Stimulated activated CD8-positive, alpha-beta memory T cell treated with anti-CD3 and anti-CD28 coated beads, Interleukin-7, amount 100 ng/mL, for 48 hours (primary cell): Measurements from ENCODE around the gene ITGAE.
"Not testable (repeated sequence)": the region's sequence is repeated elsewhere in the genome, so short reads cannot be mapped to it uniquely, and the experiment has no call there.

Experiments used
- DNase-seq, 2 donors: peaks; one replicate each; pipeline ENCODE4 v3.0.0-alpha.2; 2020; ENCODE audit warnings: low read depth in 1 of 2; ENCODE audit errors: extremely low read depth in 1 of 2

ITGAE gene

DNA sequence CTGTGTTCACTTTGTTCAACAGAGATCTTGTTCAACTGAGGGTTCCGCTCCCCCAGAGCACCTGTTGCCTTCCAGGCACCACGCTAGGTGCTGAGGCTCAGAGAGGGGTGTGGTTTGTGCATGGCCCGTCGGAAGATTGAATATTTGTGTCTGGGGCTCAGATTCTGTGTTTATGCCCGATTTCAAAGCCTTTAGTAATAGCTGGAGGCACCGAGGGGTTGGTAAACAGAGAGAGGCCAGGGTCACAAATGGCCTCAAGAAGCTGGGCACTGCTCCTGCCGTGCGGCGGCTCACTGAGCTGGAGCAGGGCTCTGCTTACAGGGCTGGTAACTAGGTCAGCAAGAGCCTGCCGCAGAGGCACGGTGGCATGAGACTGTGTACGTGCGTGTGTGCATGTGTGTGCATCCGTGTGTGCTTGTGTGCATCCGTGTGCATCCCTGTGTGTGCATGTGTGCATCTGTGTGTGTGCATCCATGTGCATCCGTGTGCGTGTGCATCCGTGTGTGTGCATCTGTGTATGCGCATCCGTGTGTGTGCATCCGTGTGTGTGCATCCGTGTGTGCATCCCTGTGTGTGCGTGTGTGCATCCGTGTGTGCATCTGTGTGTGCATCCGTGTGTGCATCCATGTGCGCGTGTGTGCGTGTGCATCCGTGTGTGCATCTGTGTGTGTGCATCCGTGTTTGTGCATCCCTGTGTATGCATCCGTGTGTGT lies 5.4 kb downstream of the ITGAE start:
- DNase-seq, result peak in 1 of 2 donors; percentile 17

DNA sequence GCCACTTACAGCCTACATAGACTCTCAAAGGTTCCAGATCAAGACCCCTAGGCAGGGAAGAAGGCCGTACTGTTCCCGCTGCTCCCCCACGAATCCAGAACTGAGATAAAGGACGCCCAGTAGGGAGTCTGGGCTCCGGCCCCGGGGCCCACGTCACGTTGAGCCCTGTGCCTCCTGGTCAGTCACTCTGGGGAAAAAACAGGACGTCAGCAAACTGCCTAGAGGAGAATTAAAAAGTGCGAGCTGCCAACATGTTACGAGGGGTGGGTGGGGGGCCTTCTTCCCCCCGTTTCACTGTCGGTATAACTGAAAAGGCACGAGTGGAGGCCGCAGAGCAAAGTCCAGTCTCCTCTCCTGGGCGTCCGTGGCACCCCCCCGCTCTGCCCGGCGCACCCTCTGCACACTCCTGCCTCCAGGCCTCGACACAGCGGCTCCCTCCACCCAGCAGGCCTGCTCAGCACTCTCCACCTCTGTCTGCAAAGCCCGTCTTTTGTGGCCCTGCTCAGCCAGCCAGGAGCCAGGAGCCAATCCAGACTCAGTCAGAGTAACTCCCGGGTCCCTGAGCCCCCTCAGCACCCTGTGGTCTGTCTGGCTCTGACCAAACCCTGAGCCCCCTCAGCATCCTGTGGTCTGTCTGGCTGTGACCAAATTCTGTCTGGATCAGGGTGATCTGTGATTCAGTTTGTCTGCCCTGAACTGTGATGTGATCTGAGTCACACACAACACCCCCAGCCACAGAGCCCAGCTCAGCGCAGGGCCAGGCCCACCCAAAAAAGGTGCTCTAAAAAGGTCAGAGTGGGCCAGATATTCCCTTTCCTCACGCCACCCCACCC lies 6.2 kb downstream of the ITGAE start:
- DNase-seq, result peak; percentile 63 to 70

GRCh38 chr17:3794152-3794551 lies 6.8 kb downstream of the ITGAE start:
- DNase-seq, result not testable (repeated sequence)

GRCh38 chr17:3793258-3793657 lies 7.7 kb downstream of the ITGAE start:
- DNase-seq, result not testable (repeated sequence)

DNA sequence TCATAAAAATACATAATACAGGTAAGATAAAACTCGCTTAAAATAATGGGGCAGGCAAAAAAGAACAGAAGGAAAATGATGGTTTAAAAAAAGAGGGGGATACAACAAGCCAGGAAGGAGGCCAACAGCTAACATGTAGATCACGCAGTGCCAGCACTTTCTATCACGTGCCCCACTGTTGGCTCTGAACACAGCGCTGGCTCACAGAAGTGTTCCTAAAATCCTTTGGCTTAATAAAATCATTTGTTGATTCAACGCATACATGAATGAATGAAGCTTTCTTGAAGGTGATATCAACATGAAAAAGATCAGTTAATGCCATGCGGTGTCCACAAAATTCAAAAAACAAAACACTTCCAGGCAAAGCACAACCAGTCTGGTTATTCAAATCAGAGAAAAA lies 8.5 kb downstream of the ITGAE start:
- no peak for DNase-seq

DNA sequence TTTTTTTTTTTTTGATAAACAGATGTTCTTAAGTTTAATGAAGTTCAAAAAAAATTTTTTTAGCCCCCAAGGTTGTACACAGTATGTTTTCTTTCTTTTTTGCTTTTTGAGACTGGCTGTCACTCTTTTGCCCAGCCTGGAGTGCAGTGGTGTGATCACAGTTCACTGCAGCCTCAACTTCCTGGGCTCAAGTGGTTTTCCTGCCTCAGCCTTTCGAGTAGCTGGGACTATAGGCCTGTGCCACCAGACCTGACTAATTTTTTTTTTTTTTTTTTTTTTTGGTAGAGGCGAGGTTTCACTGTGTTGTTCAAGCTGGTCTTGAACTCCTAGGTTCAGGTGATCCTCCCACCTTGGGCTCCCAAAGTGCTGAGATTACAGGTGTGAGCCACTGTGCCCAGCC lies 12.8 kb downstream of the ITGAE start:
- no peak for DNase-seq

DNA sequence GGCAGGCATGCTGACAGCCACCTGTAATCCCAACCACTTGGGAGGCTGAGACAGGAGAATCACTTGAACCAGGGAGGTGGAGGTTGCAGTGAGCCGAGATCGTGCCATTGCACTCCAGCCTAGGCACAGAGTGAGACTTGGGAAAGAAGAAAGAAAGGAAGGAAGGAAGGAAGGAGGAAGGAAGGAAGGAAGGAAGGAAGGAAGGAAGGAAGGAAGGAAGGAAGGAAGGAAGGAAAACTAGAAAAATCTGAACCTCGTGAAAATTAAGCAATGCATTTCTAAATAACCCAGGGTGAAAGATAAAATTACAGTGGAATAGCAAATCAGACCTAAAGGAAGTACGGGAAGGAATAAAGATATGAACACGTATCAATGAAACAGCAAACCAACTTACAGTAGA lies 15.7 kb downstream of the ITGAE start:
- not testable (repeated sequence) for DNase-seq

- DNase-seq, result no peak
These were observed 18.2 kb downstream of the ITGAE start for GRCh38 chr17:3782751-3783150.

DNA sequence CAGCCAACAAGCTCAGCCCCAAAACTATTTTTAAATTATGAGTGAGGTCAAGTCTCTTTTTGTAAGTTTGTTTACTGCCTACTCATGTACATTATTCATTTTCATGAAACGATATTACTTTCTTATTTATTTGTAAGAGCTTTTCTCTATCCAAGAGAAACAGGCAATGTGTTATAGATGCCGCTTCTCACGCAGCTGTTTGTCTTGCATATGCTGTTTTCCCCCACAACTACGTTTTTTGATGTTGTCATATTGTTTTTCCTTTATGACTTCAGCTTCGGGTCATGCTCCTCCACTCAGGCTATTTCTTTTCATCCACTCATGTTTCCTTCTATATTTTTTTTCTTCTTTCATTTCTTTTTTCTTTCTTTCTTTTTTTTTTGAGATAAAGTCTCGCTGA lies 20.0 kb downstream of the ITGAE start:
- DNase-seq, result no peak

DNA sequence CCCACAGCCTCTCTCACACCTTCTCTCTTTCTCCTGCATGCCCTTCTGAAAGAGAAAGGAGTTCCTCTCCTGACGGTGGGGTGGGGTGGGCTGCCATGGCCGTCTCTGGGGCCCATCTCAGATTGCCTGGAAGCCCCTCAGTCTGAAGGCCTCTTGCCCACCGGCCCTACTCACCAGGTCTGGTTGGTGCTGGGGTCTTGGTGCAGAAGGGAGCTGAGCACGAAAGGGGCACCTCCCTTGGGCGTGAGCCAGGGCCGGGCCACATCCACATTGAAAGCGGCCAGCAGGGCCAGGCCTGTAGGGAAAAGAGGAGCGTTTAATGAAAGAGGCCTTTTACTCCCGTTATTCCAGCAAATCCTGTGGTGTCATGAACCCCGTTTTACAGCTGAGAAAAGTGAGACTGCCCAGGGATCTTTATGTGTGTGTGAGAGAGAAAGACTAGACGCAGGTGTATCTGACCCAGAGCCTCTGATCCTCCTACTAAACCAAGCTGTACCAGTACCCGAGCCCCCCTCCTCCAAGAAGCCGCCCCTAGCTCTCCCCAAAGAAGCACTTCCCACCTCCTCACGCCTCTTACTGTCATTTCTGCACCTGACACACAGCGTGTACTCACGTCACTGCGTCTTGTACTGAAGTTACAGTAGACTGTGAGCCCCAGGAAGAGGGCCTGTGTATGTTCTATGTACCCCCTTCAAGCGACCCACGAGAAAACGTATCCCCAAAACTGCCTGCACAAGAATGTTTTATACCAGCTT lies 23.4 kb downstream of the ITGAE start:
- no peak for DNase-seq

DNA sequence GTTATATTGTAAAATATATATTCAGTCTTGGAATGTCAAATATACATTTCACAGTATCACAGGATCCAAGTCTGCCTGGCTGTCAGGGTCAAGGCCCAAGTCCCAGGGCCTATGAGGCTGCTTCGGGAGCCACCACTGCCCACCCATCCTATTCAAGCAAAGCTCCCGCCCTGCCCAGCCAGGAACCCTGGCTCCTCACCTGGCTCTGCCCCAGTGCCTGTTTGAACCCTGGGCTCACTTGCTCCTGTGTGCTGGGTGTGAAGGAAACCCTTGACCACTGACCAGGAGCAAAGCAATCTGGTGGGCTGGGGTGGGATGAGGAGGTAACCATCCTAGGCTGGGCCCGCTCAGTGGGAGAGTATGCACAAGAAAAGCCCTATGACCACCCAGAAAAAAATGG lies 27.0 kb downstream of the ITGAE start:
- no peak for DNase-seq

GRCh38 chr17:3773511-3773910 lies 27.5 kb downstream of the ITGAE start:
- no peak for DNase-seq

- no peak for DNase-seq
These were observed 28.2 kb downstream of the ITGAE start for GRCh38 chr17:3772764-3773163.

DNA sequence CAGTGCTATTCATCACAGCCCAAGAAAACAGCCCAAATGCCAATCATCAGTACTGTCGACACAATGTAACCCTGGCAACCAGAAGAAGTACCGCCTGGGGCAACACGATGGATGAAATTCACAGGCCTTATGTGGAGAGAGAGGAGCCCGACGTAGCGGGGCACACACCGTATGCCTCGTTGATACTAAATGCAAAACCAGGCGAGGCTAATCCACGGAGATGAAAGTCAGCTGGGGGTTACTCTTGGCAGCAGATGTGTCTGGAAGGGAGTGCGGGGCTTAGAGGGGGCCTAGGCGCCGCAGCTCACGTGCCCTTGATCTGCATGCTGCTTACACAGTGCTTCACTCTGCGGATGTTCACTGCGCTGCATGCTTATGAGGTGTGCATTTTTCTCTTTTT lies 29.8 kb downstream of the ITGAE start:
- DNase-seq, result no peak

DNA sequence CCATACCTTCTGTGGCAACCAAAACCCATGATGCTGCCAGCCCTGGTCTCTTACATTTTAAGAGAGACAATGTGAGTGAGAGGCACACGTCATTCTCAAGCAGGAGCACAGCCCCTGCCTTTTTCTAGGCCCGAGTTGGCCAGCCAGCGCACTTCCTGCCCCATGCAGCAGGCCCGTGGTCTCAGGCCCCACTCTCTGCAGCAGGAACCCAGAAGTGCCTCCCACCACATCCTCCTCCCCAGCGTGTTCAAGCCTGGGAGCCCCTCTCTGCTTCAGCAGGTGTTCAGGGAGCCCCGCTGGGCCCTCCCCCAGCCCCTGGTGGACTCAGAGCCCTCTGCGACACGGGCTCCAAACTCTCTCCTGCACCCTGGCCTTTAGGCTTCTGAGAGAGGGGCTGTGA lies 30.5 kb downstream of the ITGAE start:
- peak in 1 of 2 donors; percentile 46 for DNase-seq

DNA sequence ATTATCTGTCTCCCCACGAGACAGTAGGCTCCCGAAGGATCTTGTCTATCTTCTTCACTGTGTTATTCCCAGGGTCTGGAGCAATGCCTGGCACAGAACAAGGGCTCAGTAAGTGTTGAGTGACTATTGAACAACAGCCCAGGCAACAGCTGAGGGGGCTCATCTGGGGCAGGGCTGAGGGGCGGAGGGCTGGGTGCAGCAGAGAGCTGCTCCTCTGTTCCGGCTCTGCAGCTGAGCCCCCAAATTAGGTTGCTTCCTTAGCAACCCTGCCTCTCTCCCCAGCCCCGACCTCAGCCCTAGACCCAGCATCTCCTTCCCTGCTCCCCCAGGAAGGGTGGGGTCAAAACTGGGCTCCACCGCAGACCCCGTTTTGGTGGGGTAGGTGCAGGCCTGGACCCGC lies 32.2 kb downstream of the ITGAE start:
- no peak for DNase-seq

DNA sequence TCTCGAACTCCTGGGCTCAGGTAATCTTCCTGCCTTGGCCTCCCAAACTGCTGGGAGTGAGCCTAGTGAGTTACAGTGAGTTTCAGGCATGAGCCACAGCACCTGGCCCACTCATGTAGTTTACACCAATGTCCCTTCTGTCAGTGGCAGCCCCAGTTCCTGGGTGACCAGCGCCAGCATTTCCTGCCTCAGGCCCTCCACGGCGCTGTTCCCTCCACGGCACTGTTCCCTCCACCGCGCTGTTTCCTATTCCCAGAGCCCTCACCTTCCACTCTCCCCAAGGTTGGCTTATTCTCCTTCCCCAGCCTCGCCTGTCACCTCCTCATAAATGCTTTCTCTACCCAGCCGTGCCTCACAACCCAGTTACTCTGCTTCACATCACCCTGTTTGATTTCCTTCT lies 32.6 kb downstream of the ITGAE start:
- DNase-seq, result no peak

DNA sequence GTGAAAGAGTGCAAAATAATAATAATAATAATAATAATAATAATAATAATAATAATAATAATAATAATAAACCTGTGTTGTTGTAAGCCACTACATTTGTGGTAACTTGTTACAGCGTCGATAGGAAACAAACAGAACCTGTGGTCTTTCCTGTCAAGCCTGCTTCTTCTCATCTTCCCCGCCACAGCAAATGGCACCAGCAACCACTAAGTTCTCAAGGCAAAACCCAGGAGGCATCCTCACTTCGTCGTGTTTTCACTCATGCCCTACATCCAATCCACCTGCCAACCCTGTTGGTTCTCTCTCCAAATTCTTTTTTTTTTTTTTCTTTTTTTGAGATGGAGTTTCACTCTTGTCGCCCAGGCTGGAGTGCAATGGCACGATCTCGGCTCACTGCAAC lies 34.2 kb downstream of the ITGAE start:
- no peak for DNase-seq

DNA sequence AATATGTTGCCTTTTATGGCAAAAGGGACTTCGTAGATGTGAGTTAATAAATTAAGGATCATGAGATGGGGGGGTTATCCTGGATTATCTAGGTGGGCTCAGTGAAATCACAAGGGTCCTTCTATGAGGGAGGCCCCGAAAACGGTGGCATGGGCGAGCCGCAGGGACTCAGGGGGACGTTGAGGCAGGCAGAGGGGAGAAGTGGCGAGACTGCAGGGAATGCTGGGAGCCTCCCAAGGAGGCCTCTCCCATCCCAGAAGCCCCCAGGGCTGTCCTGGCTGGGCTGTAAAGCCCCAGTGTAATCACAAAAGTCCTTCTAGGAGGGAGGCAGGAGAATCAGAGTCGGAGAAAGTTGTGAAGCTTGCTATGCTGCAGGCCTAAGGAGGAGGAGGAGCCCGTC lies 35.0 kb downstream of the ITGAE start:
- no peak for DNase-seq

DNA sequence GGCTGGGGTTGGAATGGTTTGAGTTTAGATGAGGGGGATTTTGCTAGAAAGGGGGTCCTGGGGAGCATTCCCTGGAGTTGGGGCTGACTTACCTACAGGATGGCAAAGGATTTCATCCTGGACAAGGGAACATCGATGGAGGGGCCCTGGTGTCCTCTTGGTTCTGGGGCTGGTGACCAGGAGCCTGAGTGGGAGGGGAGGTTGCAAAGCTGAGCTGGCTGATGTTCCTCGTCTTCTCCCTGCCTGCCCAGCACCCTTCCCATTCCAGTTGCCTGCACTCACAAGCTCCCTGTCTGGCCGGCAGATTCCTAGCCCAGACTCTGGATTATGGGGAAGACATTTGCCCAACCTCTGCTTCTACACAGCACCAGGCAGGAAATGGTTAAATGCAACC lies 37.2 kb downstream of the ITGAE start:
- no peak for DNase-seq

DNA sequence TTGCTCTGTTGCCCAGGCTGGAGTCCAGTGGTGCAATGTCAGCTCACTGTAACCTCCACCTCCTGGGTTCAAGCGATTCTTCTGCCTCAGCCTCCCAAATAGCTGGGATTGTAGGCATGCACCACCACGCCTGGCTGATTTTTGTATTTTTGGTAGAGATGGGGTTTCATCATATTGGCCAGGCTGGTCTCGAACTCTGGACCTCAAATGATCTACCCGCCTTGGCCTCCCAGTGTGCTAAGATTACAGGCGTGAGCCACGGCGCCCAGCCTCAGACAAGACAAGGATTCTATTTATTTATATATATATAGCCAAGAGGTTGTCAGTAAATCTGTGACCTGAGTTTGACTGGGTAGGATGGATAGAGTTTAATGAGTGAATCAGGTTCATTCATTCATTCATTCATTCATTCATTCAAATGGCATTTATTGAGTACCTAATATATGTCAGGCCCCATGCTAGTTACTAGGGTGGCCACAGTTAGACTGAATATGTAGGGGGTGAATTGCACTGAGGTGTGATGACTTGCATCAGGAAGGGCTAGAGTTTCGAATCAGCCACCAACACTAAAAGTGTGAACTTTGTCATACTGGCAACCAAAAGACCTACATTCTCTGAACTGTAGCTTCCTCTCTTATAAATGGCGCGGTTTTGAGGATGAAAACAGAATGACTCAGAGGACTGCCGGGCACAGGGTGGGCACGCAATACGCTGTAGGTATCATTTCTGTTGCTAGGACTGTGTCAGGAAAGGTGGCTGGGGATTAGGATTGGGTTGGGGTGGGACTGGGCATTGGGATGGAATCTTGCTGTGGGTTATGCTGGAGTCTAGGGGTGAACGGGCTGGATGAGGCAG lies 37.8 kb downstream of the ITGAE start:
- DNase-seq, result peak in 1 of 2 donors; percentile 47
